Glomerular endothelial cell (primary cell): ENCODE results near the gene PHLDB3. TPM values are rescaled to one million over a fixed set of nuclear protein-coding genes. Genes with fewer than 3 reads are reported as not detected.

Experiments used
- DNase-seq: peaks from one replicate; pipeline ENCODE4 v3.0.0-alpha.2; 2011; ENCODE audit warnings: low read depth, low spot score; ENCODE audit errors: extremely low read depth
- total RNA-seq: library from RNA; depleted of rRNA; stranded (reverse); fragments of >200 nt; gene quantifications from 2 replicates; pipeline ENCODE4 v1.2.3, GENCODE V29; 2015

The PHLDB3 gene
- total RNA-seq, 1 donor from 2014 or later = 8.2 TPM

- no peak for DNase-seq
These were observed 33.5 kb downstream of the PHLDB3 start for GRCh38 chr19:43471091-43471490.

DNA sequence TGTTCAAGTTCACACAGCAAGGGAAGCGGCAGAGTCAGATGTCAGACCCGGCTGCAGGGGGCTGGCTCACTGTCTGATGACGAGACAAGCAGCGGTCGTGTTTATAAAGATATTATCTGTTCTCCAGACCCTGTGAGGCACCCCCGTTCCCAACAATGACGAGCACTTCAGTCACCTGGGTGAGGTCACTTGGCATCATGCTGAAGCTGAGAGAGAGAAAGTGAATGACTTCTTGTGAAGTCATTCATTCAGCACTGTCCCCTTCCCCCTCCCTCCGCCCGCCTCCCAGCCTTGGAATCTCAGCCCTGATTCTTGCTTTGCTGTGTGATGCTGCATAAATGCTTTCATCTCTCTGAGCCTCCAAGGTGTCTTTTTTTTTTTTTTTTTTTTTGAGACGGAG lies 34.3 kb downstream of the PHLDB3 start:
- DNase-seq = no peak

DNA sequence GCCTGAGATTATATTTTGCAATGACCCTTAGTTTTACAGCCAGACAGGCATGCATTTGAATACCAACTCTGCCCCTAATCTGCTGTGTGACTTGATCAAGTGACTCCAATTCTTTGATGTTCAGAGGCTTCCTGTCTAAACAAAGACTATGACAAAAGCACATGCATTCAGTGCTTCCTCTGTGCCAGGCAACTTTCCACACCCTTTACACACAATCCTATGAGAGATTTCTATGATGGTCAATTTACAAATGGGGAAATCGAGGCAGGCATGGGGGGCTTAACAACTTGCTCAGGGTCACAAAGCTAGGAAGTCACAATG lies 35.4 kb downstream of the PHLDB3 start:
- DNase-seq = no peak

GRCh38 chr19:43468354-43469159 lies 36.0 kb downstream of the PHLDB3 start:
- DNase-seq = no peak

- DNase-seq = no peak
These were observed 36.8 kb downstream of the PHLDB3 start for GRCh38 chr19:43467730-43468129.

DNA sequence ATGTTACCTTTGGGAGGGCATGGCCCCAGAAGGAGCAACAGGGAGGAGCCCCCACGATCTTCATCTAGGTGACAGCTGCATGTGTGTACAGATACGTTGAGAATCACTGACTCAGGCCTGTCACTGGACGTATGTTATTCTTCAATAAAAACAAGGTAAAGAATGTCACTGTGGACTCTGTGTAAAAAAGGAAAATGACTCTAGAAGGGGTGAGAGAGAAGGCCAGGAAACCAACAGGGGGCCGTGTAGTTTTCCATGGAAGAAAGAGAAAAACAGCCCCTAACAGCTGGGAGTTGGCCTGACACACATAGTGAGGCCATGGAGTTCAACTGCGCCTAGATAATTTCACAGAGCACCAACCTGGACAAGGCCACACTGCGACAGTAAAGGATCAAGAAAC lies 37.3 kb downstream of the PHLDB3 start:
- DNase-seq = no peak

DNA sequence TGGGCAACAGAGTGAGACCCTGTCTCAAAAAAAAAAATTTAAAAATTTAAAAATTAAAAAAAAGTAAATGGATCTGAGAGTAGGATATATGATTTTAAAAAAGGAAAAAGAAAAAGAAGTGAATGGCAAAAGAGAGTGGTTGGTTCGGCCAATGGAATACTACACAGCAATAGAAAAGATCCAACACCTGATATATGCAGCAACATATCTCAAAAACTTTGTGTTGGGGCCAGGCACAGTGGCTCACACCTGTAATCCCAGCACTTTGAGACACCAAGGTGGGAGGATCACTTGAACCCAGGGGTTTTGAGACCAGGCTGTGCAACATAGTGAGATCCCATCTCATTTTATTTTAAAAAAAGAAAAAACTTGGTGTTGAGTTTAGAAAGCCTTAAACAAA lies 37.8 kb downstream of the PHLDB3 start:
- DNase-seq = no peak

GRCh38 chr19:43465468-43466120 lies 39.0 kb downstream of the PHLDB3 start, which contains the start of gene LYPD3:
LYPD3 (minus strand) TSS chr19:43465608; CDS start chr19:43465571, 37 bp downstream.
- no peak for DNase-seq

- DNase-seq = no peak
These were observed 40.3 kb downstream of the PHLDB3 start for GRCh38 chr19:43464134-43464775.

- DNase-seq = peak; percentile 45
These were observed 41.0 kb downstream of the PHLDB3 start for GRCh38 chr19:43463381-43464133.

DNA sequence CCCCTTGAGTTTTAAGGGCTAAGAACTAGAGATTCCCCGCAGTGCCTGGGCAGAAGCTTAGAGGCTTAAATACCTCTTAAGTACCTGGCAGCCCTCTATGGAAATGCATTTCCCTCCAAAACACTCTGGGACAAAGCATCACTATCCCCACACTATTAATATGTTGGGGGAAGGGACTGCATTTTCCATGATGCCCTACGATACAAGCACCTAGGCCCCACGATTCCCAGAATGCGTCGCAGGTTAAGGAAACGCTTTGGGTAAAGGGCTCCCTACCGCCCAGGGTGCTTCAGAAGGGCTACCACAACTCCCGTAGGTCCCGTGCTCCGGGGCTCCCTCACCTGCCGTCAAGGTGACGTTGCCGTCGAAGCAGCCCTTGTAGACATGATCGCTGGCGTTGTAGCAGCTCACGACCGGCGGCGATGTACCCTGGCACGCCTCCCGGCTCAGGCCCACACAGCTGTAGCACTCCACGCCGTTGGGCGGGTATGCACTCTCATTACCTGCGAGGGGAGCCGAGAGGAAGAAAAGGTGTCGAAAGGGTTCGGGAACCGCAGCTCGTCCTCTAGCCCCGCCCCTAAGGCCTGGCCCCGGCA lies 41.7 kb downstream of the PHLDB3 start:
- no peak for DNase-seq

GRCh38 chr19:43462383-43462782 lies 42.2 kb downstream of the PHLDB3 start:
- DNase-seq = no peak

- DNase-seq = no peak
These were observed 43.2 kb downstream of the PHLDB3 start for GRCh38 chr19:43461303-43461702.

DNA sequence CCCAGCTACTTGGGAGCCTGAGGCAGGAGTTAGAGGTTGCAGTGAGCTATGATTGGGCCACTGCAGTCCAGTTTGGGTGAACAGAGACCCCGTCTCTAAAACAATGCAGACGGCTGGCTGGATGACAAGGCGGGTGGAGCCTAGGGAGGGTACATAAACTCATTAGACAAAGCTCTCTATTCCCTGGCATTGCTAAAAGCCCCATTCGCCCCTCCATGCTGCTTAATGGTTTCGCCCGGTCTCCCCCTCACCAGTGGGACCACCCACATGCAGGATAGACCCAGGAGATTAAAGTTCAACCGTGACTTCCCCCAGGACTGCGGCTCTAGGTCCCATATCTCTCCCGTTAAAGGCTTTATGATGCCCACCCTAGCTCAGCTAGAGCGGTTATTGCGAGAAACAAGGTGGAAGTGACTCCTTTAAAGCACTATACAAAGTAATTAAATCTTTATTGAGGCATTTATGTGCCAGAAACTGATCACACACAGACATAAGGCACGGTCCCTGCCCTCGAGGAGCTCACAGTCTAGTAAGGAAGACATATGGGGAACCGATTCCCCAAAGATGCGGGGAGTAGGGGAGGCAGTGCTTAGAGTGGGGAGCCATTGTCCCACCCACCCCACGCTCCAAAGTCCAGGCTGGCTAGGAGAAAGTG lies 44.1 kb downstream of the PHLDB3 start:
- no peak for DNase-seq

DNA sequence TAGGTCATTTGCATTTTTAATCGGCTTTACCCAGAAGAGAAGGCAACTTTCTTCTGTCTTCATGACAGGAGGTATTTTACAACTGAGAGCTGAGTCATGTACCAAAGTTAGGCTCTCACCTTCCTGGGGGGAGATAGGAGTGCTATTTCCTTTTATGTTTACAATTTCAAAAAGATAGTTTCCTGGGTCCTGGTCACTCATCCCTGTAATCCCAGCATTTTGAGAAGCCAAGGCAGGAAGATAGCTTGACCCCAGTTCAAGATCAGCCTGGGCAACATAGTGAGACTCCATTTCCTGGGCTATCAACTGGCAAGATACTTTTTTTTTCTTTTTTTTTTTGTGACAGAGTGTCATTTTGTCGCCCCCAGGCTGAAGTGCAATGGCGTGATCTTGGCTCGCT lies 46.7 kb downstream of the PHLDB3 start:
- DNase-seq = no peak

GRCh38 chr19:43455321-43456113 lies 49.0 kb downstream of the PHLDB3 start:
- no peak for DNase-seq

DNA sequence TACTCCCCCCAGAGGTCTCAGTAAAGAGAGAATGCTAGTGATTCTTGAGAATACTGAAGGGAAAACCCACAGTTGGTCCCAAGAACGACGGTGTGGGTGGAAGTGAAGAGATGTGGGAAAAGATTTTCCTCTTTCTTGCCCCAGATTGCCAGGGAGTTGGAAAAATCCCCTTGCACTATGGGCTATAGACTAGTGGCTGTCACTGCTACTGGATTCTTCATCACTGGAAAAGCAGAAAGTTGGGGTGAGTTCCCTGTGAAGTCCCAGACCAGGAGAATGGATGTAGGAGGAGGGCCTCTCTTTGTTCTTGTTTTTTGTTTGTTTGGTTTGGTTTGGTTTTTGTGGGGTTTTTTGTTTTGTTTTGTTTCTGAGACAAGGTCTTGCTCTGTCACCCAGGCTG lies 50.5 kb downstream of the PHLDB3 start:
- no peak for DNase-seq

DNA sequence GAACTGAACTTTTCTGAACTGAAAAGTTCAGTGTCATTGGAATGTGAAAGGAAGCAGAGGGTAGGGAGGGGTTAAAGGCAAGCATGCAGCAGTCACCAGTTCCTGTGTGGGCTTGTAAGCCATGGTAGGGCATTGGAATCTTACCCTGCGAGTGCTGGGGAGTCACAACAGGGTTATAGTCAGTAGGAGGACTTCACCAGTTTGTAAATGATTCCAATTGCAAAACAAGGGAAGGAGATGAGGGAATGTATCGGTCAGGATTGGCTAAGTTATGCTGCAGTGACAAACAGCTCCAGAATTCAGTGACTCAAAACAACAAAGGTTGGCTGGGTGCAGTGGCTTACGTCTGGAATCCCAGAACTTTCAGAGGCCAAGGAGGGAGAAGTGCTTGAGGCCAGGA lies 52.0 kb downstream of the PHLDB3 start:
- DNase-seq = no peak

- DNase-seq = no peak
These were observed 54.0 kb downstream of the PHLDB3 start for GRCh38 chr19:43450545-43450997.
